Mesothelial cell of epicardium (in vitro differentiated cells): ENCODE data around the gene KMT2B. TPM values are rescaled to one million over a fixed set of nuclear protein-coding genes. Genes with fewer than 3 reads are reported as not detected.

Experiments used
- DNase-seq, 2 experiments: peaks; one replicate each; pipeline ENCODE4 v3.0.0; 2021; ENCODE audit warnings: low spot score in 2 of 2; ENCODE audit not compliant: unreplicated experiment in 2 of 2
- H3K27ac Mint-ChIP-seq: 2 replicates; pipeline ENCODE4 v1.8.0; 2021; ENCODE audit warnings: mixed read lengths
- H3K27me3 Mint-ChIP-seq: 2 replicates; pipeline ENCODE4 v1.8.0; 2021; ENCODE audit warnings: low read depth, mixed read lengths
- H3K36me3 Mint-ChIP-seq: 2 replicates; pipeline ENCODE4 v1.8.0; 2021; ENCODE audit warnings: mixed read lengths
- H3K4me1 Mint-ChIP-seq: 2 replicates; pipeline ENCODE4 v1.8.0; 2021; ENCODE audit warnings: mixed read lengths
- H3K4me3 Mint-ChIP-seq: 2 replicates; pipeline ENCODE4 v1.8.0; 2021; ENCODE audit warnings: mild to moderate bottlenecking, moderate library complexity, mixed read lengths
- H3K9me3 Mint-ChIP-seq: 2 replicates; pipeline ENCODE4 v1.8.0; 2021; ENCODE audit warnings: mixed read lengths
- CTCF ChIP-seq: fragments of 200-600 bp; sonication (generic); IDR thresholded peaks from one replicate; pipeline ENCODE4 v1.5.0; 2021; ENCODE audit warnings: antibody characterized with exemption; ENCODE audit not compliant: unreplicated experiment
- total RNA-seq: library from RNA; stranded (reverse); gene quantifications from 3 replicates; pipeline ENCODE4 v1.2.1, GENCODE V29; 2021

Gene KMT2B
- total RNA-seq, 1 donor from 2014 or later = 62.7 TPM

- no peak overlapping the region for H3K27ac Mint-ChIP-seq
- no peak for TF ChIP-seq CTCF
- no peaks in the 10 kb centered on the region for H3K4me1 Mint-ChIP-seq
- H3K27me3 Mint-ChIP-seq = no peaks in the 10 kb centered on the region
- no peaks in the 10 kb centered on the region for H3K9me3 Mint-ChIP-seq
- H3K4me3 Mint-ChIP-seq = no peak overlapping the region
- H3K36me3 Mint-ChIP-seq = peaks cover 42% of the 10 kb centered on the region
- no peak for DNase-seq
Measured at GRCh38 chr19:35734273-35734672, 16.5 kb downstream of the KMT2B start.

- Mint-ChIP-seq H3K4me3 (no peak overlapping the region), H3K4me1 (peaks cover 1% of the 10 kb centered on the region), H3K27ac (no peak overlapping the region), H3K36me3 (peaks cover 41% of the 10 kb centered on the region), H3K27me3 (no peaks in the 10 kb centered on the region), H3K9me3 (no peaks in the 10 kb centered on the region)
- no peak for DNase-seq
- no peak for TF ChIP-seq CTCF
Measured at GRCh38 chr19:35734889-35735288, 17.1 kb downstream of the KMT2B start.

- DNase-seq = no peak
- H3K9me3 Mint-ChIP-seq = no peaks in the 10 kb centered on the region
- H3K4me3 Mint-ChIP-seq = no peak overlapping the region
- H3K4me1 Mint-ChIP-seq = peaks cover 7% of the 10 kb centered on the region
- peak; percentile 25 for TF ChIP-seq CTCF
- H3K36me3 Mint-ChIP-seq = peaks cover 27% of the 10 kb centered on the region
- H3K27ac Mint-ChIP-seq = no peak overlapping the region
- H3K27me3 Mint-ChIP-seq = no peaks in the 10 kb centered on the region
Measured at GRCh38 chr19:35736913-35737886, 19.4 kb downstream of the KMT2B start.

DNA sequence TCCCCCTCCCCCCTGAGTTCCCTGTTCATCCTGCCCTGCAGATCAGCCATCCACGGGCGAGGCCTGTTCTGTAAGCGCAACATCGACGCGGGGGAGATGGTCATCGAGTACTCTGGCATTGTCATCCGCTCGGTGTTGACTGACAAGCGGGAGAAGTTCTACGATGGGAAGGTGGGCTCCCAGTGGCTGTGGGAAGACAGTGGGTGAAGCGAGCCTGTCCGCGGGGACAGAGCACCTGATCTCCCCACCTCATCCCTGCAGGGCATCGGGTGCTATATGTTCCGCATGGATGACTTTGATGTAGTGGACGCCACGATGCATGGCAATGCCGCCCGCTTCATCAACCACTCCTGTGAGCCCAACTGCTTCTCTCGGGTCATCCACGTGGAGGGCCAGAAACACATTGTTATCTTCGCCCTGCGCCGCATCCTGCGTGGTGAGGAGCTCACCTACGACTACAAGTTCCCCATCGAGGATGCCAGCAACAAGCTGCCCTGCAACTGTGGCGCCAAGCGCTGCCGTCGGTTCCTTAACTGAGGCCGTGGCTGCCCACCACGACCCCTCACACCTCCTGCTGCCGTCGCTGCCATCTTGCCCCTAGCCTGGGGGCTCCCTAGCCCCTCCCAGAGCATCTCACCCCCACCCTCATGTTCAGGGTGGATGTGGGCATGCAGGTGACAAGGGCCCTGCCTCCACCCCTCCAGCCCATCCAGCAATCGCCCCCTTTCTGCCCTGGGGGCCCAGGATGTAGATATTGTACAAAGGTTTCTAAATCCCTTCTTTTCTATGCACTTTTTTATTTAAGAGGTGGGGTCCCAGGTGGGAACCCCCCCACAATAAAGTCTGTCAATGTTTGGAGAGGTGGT is 20.5 kb downstream of the KMT2B start:
- Mint-ChIP-seq H3K4me1 (peaks cover 8% of the 10 kb centered on the region), H3K27me3 (no peaks in the 10 kb centered on the region), H3K4me3 (no peak overlapping the region), H3K9me3 (no peaks in the 10 kb centered on the region), H3K36me3 (peaks cover 31% of the 10 kb centered on the region), H3K27ac (no peak overlapping the region)
- no peak for DNase-seq
- TF ChIP-seq CTCF = no peak

DNA sequence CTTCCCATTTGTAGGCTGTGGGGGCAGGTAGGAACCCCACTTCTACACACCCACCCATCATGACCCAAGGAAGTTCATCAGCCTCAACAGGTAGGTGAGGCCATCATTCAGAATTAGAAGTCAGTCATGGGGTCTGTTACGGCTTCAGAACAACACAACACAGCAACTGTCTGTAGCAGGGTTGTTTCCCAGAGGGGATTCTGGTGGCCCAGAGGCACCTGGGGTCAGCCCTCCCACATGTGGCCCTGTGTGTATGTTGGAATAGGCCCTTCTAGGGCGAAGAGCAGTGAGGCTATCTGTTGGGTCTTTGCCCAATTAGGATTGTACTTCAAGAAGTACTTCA is 21.1 kb downstream of the KMT2B start:
- no peak overlapping the region for H3K4me3 Mint-ChIP-seq

More for the DNA sequence above, 21.1 kb downstream of the KMT2B start:
- no peak for DNase-seq
- H3K4me1 Mint-ChIP-seq = peaks cover 8% of the 10 kb centered on the region
- H3K9me3 Mint-ChIP-seq = no peaks in the 10 kb centered on the region
- no peaks in the 10 kb centered on the region for H3K27me3 Mint-ChIP-seq
- no peak overlapping the region for H3K27ac Mint-ChIP-seq
- peaks cover 29% of the 10 kb centered on the region for H3K36me3 Mint-ChIP-seq
- no peak for TF ChIP-seq CTCF
